NCI-H526 (cell line): ENCODE data around the gene FUT4.
"Not testable (repeated sequence)": the region's sequence is repeated elsewhere in the genome, so short reads cannot be mapped to it uniquely, and the experiment has no call there.

Experiments used
- DNase-seq, 2 experiments: peaks; one replicate each; lab custom pipeline; 2025; lab: John Stamatoyannopoulos, UW

The FUT4 gene

GRCh38 chr11:94567181-94567670 lies 23.5 kb downstream of the FUT4 start, which contains the start of gene PIWIL4:
Gene PIWIL4, plus strand, starts transcription at chr11:94567368. Its CDS starts 151 bp downstream, at chr11:94567519.
- DNase-seq: no peak

GRCh38 chr11:94568200-94568599 lies 24.5 kb downstream of the FUT4 start:
- DNase-seq: no peak

DNA sequence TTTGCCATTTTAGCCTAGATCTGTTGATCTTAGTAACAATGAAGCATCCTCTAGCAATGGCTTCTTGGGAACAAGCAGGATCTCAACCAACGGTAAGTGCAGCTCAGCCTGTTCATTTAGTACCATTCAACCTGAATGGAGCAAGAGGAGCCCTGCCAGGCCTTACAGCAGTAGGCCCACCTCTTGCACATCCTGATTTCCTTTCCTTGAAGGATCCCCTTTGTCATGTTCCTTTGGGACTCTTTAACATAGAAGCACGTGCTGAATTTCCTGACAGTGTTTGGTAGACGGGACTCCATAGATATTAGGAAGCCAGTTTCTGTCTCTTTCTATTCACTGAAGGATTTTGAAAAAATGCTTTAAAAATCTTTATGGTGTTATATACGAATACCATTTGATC lies 25.0 kb downstream of the FUT4 start:
- no peak for DNase-seq

GRCh38 chr11:94572975-94573374 lies 29.3 kb downstream of the FUT4 start:
- DNase-seq: not testable (repeated sequence)

- no peak for DNase-seq
These were observed 30.7 kb downstream of the FUT4 start for GRCh38 chr11:94574193-94574961.

GRCh38 chr11:94576306-94576705 lies 32.6 kb downstream of the FUT4 start:
- no peak for DNase-seq

- DNase-seq: no peak
These were observed 34.1 kb downstream of the FUT4 start for GRCh38 chr11:94577841-94578240.

- no peak for DNase-seq
These were observed 38.2 kb downstream of the FUT4 start for GRCh38 chr11:94581926-94582325.

DNA sequence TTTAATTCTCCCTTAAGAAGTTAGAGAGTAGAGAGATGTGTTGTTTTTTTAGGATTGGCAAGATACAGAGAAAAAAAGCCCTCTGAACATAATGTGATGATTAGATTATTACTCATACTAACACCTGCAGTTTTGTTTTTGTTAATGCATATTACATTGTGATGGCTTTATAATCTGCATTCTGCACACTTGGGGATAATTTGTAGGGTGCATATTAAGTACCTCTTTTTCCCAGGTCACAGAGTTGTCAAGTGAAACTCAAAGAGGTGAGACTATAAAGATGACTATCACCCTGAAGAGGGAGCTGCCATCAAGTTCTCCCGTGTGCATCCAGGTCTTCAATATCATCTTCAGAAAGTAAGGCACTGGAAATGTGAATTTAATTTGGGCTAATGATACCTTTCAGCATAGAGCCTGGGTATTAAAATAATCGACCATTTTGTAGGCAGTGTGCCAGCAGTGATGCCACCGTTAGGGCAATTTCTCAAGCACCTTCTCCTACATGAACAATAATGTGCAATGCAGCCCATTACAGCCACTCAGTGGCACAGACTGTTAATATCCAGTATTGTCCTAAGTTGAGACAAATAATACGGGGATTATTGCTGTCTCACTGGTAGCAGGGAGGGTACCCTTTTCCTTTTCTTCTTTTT lies 39.6 kb downstream of the FUT4 start:
- DNase-seq: no peak

- DNase-seq: no peak
These were observed 40.3 kb downstream of the FUT4 start for GRCh38 chr11:94583866-94584500.

GRCh38 chr11:94584978-94585377 lies 41.3 kb downstream of the FUT4 start:
- DNase-seq: no peak

DNA sequence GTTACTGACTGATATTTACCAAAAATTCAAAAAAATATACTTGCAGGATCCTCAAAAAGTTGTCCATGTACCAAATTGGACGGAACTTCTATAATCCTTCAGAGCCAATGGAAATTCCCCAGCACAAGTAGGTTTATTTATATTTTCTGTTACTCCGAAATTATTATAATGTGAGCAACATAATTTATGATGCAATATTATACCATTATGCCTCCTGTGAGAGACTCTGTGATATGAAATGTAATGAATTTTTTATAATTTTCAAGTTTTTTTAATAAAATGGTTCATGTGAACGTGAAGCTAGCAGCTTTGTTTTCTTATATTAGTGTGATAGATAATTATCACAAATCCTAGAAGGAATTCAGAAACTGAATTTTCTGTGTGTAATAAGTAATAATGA lies 41.7 kb downstream of the FUT4 start:
- no peak for DNase-seq

- DNase-seq: no peak
These were observed 42.8 kb downstream of the FUT4 start for GRCh38 chr11:94586546-94586945.

DNA sequence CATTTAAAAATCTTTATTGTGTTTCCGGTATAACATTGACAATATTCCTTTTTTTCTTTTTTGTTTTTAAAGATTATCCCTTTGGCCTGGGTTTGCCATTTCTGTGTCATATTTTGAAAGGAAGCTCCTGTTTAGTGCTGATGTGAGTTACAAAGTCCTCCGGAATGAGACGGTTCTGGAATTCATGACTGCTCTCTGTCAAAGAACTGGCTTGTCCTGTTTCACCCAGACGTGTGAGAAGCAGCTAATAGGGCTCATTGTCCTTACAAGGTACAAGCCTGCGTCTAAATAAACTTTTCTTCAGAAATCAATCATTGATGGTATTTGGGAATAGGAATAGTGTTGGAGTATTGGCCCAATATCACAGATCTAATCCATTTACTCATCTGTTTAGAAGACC lies 43.3 kb downstream of the FUT4 start:
- DNase-seq: no peak

- no peak for DNase-seq
These were observed 44.7 kb downstream of the FUT4 start for GRCh38 chr11:94588366-94588942.

GRCh38 chr11:94590352-94591041 lies 46.8 kb downstream of the FUT4 start:
- DNase-seq: peak; percentile 51 to 64

- DNase-seq: no peak
These were observed 49.3 kb downstream of the FUT4 start for GRCh38 chr11:94593030-94593429.

DNA sequence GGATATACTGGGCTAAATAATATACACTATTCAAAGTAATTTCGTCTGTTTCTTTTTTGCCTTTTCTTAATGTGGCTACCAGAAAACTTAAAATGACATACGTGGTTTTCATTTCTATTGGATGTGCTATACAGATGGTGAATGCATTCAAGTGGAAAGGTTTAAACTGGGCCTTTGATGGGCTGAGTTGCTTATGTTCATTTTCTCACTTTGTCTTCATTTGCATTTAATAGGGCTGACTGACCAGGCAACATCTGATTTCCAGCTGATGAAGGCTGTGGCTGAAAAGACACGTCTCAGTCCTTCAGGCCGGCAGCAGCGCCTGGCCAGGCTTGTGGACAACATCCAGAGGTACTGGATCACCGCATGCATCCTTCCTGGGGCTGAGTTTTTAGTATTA lies 51.4 kb downstream of the FUT4 start:
- DNase-seq: peak in 1 of 2 experiments; percentile 50

- peak in 1 of 2 experiments; percentile 11 for DNase-seq
These were observed 54.2 kb downstream of the FUT4 start for GRCh38 chr11:94597896-94598295.
